Omental fat pad (tissue), 4 donors: ENCODE measurements around the gene EFHC2. TPM values are rescaled to one million over a fixed set of nuclear protein-coding genes. Genes with fewer than 3 reads are reported as not detected.

Experiments used
- ATAC-seq: fragments of 150-250 bp; one replicate; pipeline ENCODE4 v1.9.1; 2016; ENCODE audit warnings: mild to moderate bottlenecking, moderate library complexity; ENCODE audit not compliant: low FRiP score
- DNase-seq: peaks from one replicate; pipeline ENCODE4 v3.0.0-alpha.2; 2019; ENCODE audit warnings: low spot score
- total RNA-seq, 4 donors: library from RNA; depleted of rRNA; stranded (reverse); fragments of >200 nt; gene quantifications; one replicate each; pipeline ENCODE4 v1.1.0, GENCODE V29; 2016
- TF ChIP-seq, protein P1 (sequence below), 3 donors: fragments of 450-650 bp; IDR thresholded peaks; one replicate each; pipeline ENCODE4 v1.5.1; 2016 to 2017; ENCODE audit warnings: antibody characterized with exemption in 3 of 3, mild to moderate bottlenecking in 3 of 3, moderate library complexity in 2 of 3

Gene EFHC2
- total RNA-seq, 4 donors from 2014 or later, result 0.60 to 1.6 TPM; not detected in 2

DNA sequence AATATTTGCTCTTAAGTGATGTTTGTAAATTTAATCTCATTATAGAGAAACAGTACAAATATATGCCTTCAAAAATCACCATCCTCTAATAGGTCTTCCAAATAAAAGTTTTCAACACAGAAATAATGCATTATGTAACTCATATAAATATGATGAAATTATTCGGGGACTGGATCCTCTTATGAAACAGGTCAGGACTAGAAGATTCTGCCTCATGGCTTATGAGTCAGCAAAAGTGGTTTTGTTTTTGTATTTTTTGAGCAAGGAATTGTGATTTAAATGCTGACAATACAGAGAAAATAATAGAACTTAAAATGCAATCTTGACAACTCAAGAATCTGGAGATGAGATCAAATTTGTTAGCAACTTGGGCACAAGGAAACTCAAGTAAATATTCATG lies 190.6 kb downstream of the EFHC2 start:
- TF ChIP-seq, protein P1, sequence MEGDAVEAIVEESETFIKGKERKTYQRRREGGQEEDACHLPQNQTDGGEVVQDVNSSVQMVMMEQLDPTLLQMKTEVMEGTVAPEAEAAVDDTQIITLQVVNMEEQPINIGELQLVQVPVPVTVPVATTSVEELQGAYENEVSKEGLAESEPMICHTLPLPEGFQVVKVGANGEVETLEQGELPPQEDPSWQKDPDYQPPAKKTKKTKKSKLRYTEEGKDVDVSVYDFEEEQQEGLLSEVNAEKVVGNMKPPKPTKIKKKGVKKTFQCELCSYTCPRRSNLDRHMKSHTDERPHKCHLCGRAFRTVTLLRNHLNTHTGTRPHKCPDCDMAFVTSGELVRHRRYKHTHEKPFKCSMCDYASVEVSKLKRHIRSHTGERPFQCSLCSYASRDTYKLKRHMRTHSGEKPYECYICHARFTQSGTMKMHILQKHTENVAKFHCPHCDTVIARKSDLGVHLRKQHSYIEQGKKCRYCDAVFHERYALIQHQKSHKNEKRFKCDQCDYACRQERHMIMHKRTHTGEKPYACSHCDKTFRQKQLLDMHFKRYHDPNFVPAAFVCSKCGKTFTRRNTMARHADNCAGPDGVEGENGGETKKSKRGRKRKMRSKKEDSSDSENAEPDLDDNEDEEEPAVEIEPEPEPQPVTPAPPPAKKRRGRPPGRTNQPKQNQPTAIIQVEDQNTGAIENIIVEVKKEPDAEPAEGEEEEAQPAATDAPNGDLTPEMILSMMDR (IDR thresholded peaks at IDR 0.05), result no peak

DNA sequence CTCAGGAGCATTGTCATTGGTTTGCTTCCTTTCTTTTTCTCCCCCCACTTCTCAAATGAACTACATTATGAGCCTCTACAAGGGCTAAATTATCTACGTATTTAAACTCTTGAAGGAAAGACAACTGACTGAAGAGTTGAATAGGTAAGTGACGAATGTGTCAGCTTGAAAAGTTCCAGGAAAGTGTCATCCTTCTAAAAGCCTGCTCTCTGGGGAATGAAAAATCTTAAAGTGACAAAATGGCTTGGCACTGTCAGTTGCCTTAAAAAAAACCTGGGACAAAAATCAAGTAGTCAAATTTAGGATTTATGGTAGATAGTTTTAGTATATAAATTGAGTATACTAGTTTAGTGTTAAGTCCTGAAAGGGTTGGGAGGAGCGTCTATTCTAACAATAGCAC lies 196.3 kb downstream of the EFHC2 start:
- no peak for DNase-seq
- ATAC-seq, result no peak
- TF ChIP-seq, protein P1 (IDR thresholded peaks at IDR 0.05), result no peak

More for the DNA sequence above, 190.6 kb downstream of the EFHC2 start:
- DNase-seq (no peak), ATAC-seq (no peak)

DNA sequence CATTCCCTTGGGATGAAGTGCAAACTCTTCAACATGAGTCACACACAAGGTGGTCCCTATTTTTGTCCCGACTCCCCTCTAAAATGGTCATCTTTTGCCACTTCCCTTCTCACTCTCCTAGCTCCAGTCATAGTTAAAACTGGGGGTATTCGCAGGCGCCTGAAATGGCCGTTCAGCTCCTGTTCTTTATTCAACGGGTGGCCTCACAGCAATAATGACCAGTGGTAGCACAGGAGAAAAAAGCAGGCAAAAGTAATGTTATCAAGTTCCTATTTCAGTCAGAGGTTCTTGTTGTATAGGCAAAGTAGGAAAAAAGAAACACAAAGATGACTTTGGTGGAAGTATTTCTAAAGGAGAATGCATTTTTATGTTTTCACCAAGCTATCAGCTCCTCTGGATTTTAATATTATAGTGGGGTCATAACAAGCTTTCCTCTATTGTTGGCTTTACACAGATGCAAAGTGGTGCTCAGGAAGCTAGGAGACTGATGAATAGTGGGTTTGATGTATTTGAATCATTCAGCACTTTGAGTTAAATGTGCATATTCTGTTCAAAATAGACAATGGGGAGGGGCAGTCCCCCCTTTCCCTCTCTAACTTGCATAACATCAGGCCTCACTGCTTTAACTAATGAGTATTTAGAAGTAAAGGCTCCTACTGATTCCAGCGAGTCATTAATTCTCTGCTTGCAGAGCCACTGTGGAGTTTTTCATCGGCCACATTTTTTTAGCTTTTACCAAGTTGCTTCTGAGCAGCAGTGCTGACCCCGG lies 199.1 kb downstream of the EFHC2 start:
- DNase-seq (no peak), ATAC-seq (no peak)
- TF ChIP-seq, protein P1 (IDR thresholded peaks at IDR 0.05), result no peak

DNA sequence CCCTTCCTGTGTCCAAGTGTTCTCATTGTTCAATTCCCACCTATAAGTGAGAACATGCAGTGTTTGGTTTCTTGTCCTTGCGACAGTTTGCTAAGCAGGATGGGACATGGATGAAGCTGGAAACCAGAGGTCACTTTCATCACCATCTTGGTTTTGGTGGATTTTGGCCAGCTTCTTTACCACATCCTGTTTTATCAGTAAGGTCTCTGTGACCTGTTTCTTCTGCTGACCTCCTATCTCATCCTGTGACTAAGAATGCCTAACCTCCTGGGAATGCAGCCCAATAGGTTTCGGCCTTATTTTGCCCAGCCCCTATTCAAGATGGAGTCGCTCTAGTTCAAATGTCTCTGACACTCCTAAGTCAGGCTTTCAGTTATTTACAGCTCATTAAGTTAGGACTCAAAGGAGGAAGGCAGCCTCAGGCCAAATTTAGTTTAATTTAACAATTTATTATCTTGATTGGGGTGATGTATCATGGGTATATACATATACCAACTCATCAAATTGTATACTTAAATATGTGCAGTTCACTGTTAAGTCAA lies 200.3 kb downstream of the EFHC2 start:
- DNase-seq (no peak), ATAC-seq (no peak)
- TF ChIP-seq, protein P1 (IDR thresholded peaks at IDR 0.05), result no peak

DNA sequence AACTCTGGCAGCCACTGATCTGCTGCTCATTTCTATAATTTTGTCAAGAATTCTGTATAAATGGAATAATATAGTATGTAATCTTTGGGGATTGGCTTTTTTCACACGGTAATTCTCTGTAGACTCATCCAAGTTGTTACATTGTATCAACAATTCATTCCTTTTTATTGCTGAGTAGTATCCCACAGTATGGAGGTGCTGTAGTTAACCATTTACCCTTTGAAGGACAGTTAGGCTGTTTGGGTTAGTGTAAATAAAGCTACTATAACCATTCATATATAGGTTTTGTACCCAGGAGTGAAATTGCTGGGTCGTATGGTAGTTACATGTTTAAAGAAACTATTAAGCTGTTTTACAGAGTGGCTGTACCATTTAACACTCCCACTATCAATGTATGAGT lies 213.3 kb downstream of the EFHC2 start:
- DNase-seq, result no peak
- ATAC-seq, result no peak
- TF ChIP-seq, protein P1 (IDR thresholded peaks at IDR 0.05), result no peak

DNA sequence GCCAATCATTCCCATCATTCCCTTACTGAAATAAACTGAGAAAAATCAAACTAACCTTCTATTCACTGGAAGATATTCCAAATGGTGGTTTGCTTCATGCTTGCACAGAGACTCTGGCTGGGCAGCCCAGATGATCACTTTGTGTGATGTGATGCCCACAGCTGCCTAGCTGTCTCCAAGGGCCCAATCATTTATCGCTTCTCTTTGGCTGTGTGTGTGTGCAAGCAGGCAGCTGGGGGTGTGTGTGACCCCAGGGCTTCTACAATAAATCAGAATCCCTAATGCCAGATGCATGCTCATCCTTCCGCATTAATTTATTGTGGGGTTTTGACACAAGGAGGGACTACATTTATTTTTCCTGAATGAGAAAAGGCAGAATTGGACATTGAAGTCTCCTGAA lies 230.1 kb downstream of the EFHC2 start:
- no peak for ATAC-seq
- TF ChIP-seq, protein P1 (IDR thresholded peaks at IDR 0.05), result no peak
- DNase-seq, result no peak

DNA sequence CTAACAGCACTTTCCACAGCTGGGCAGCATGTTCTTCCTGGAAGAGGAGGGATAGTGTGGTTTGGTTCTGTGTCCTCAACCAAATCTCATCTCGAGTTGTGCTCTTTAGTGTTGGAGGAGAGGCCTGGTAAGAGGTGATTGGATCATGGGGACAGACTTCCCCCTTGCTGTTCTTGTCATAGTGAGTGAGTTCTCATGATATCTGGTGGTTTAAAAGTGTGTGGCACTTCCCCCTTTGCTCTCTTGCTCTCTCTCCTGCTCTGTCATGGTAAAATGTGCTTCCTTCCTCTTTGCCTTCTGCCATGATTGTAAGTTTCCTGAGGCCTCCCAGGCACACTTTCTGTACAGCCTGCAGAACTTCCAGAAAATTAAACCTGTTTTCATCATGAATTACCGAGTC lies 236.6 kb downstream of the EFHC2 start:
- ATAC-seq, result no peak
- DNase-seq, result no peak
- TF ChIP-seq, protein P1 (IDR thresholded peaks at IDR 0.05), result no peak
